ENCODE data around the gene ZBTB16. TPM values are rescaled to one million over a fixed set of nuclear protein-coding genes. Genes with fewer than 3 reads are reported as not detected.

The ZBTB16 gene
- total RNA-seq, 1 donor from 2014 or later: 64.5 TPM

DNA sequence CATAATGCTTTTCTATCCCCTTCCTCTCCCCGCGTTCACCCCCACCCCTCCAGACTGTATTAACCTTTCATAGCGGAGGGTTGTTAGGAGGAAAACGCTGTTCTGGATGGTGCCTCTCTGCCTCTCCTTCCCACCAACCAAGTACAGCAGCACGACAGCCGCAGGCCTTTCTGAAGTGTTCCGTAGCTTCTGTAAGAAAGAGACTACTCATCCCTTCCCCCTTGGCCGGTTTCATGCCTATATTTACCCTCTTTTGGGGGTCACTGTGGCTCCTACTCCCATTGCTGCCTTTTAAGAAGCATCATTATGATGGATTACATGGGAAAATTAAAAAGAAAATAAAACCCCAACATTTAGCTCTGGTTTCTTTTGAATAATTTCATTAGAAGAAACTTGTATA is 46.5 kb downstream of the ZBTB16 start:
- Histone ChIP-seq H3K9me3 (replicated peaks) (no peaks in the 10 kb centered on the region), H3K27ac (replicated peaks) (no peak overlapping the region), H3K36me3 (peaks cover 17% of the 10 kb centered on the region), H3K27me3 (ENCODE audit: low read depth) (no peaks in the 10 kb centered on the region), H3K4me1 (peaks cover 100% of the 10 kb centered on the region), H3K4me3 (no peak overlapping the region)
- intact Hi-C loops (cut with micrococcal nuclease): no loop called here
- DNase-seq: no peak
- TF ChIP-seq, protein P1, sequence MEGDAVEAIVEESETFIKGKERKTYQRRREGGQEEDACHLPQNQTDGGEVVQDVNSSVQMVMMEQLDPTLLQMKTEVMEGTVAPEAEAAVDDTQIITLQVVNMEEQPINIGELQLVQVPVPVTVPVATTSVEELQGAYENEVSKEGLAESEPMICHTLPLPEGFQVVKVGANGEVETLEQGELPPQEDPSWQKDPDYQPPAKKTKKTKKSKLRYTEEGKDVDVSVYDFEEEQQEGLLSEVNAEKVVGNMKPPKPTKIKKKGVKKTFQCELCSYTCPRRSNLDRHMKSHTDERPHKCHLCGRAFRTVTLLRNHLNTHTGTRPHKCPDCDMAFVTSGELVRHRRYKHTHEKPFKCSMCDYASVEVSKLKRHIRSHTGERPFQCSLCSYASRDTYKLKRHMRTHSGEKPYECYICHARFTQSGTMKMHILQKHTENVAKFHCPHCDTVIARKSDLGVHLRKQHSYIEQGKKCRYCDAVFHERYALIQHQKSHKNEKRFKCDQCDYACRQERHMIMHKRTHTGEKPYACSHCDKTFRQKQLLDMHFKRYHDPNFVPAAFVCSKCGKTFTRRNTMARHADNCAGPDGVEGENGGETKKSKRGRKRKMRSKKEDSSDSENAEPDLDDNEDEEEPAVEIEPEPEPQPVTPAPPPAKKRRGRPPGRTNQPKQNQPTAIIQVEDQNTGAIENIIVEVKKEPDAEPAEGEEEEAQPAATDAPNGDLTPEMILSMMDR (IDR thresholded peaks at IDR 0.05; ENCODE audit: borderline replicate concordance): no peak

- Histone ChIP-seq H3K27me3 (ENCODE audit: low read depth) (no peaks in the 10 kb centered on the region), H3K4me3 (no peak overlapping the region), H3K9me3 (replicated peaks) (no peaks in the 10 kb centered on the region), H3K36me3 (peaks cover 17% of the 10 kb centered on the region), H3K27ac (replicated peaks) (peak overlapping the region; percentile 6), H3K4me1 (peaks cover 100% of the 10 kb centered on the region)
- TF ChIP-seq, protein P1 (IDR thresholded peaks at IDR 0.05; ENCODE audit: borderline replicate concordance): no peak
- no peak for DNase-seq
- intact Hi-C loops (cut with micrococcal nuclease): no loop called here
Observed at GRCh38 chr11:114106986-114107385, 47.5 kb downstream of the ZBTB16 start.

GRCh38 chr11:114108501-114109205 is 49.1 kb downstream of the ZBTB16 start:
- Histone ChIP-seq H3K9me3 (replicated peaks) (no peaks in the 10 kb centered on the region), H3K27ac (replicated peaks) (peak overlapping the region; percentile 88), H3K27me3 (ENCODE audit: low read depth) (no peaks in the 10 kb centered on the region), H3K36me3 (peaks cover 13% of the 10 kb centered on the region), H3K4me3 (no peak overlapping the region), H3K4me1 (peaks cover 100% of the 10 kb centered on the region)
- DNase-seq: no peak
- intact Hi-C loops (cut with micrococcal nuclease): no loop called here
- TF ChIP-seq, protein P1 (IDR thresholded peaks at IDR 0.05; ENCODE audit: borderline replicate concordance): no peak

DNA sequence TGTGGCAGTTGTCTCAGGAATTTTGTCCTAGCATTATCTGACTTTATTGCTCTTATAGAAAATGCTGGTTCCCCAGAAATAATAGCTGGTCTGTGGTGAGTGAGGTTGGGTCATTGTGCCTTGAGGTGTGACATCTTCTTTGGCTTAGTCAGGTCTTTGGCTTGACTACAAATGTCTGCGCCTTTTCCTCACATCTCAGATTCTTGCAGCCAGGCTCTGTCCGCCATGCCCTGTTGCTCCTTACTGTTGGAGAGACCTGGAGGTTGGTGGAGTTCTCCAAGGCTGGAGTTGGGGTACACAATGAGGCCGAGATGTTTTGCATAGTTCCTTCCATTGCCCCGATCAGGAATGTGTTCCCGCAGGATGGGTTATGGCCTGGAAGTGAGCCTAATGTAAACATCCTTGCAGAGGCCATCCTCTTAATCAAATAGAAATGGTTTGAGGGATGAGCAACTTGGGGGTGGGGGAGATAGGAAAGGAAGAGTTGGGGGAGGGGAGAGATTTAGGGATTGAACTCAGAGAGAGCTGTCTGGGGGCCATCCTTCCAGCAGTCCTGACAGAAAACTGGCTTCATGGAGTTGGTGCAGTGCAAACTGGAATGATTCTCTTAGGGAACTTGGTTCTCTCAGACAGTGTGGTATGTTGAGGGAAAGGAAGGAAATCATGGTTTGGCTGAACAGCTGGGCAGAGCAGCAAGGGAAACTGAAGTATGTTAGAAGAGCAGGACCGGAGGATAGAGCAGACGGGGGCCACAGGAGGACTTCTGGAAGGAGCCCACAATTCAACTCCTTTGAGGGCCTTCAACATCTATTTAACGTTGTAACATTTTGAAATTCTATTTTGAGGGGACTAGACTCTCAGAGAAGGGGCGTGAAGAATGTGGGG is 49.9 kb downstream of the ZBTB16 start:
- peaks cover 100% of the 10 kb centered on the region for H3K4me1 ChIP-seq
- DNase-seq: no peak
- TF ChIP-seq, protein P1 (IDR thresholded peaks at IDR 0.05; ENCODE audit: borderline replicate concordance): no peak
- no peaks in the 10 kb centered on the region for H3K27me3 ChIP-seq (ENCODE audit: low read depth)
- intact Hi-C loops (cut with micrococcal nuclease): no loop called here
- no peaks in the 10 kb centered on the region for H3K9me3 ChIP-seq (replicated peaks)
- H3K27ac ChIP-seq (replicated peaks): peak overlapping the region; percentile 88
- peaks cover 11% of the 10 kb centered on the region for H3K36me3 ChIP-seq
- peak overlapping the region; percentile 48 for H3K4me3 ChIP-seq

DNA sequence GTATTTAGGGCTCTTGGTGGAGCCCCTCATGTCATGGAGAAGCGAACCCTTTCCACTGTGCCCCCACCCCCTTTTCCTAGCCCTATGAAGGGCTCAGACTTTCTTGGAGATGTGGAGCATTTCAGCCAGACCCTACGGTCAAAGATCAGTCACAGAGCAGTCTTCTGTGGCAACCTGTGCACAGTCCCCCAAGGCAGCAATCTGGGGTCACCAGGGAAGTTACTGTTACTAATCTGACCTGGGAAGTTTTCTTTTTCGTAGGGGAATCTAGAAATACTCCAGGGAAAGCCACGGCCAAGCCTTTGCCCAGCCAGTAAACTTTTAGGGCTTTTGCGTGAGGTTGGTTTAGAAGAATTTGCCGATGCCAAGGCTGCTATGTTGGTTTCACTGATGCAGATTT is 50.6 kb downstream of the ZBTB16 start:
- no peak for DNase-seq
- peaks cover 100% of the 10 kb centered on the region for H3K4me1 ChIP-seq
- peak overlapping the region; percentile 88 for H3K27ac ChIP-seq (replicated peaks)
- TF ChIP-seq, protein P1 (IDR thresholded peaks at IDR 0.05; ENCODE audit: borderline replicate concordance): no peak
- no peaks in the 10 kb centered on the region for H3K9me3 ChIP-seq (replicated peaks)
- no peaks in the 10 kb centered on the region for H3K27me3 ChIP-seq (ENCODE audit: low read depth)
- peak overlapping the region; percentile 48 for H3K4me3 ChIP-seq
- peaks cover 9% of the 10 kb centered on the region for H3K36me3 ChIP-seq
- intact Hi-C loops (cut with micrococcal nuclease): no loop called here
